Lung microvascular endothelial cell (primary cell): ENCODE measurements around the gene PNLIP. TPM values are rescaled to one million over a fixed set of nuclear protein-coding genes. Genes with fewer than 3 reads are reported as not detected.

Experiments used
- DNase-seq, 2 donors: peaks; one replicate each; pipeline versions ENCODE4 v3.0.0 to v3.0.0-alpha.2; 2010; ENCODE audit warnings: low read depth in 2 of 2
- total RNA-seq: library from RNA; depleted of rRNA; stranded (reverse); fragments of >200 nt; gene quantifications from 2 replicates; pipeline ENCODE4 v1.2.1, GENCODE V29; 2014

The PNLIP gene
- total RNA-seq, 1 donor from 2014 or later = not detected

GRCh38 chr10:116574797-116575196 is 29.1 kb downstream of the PNLIP start:
- DNase-seq = no peak

DNA sequence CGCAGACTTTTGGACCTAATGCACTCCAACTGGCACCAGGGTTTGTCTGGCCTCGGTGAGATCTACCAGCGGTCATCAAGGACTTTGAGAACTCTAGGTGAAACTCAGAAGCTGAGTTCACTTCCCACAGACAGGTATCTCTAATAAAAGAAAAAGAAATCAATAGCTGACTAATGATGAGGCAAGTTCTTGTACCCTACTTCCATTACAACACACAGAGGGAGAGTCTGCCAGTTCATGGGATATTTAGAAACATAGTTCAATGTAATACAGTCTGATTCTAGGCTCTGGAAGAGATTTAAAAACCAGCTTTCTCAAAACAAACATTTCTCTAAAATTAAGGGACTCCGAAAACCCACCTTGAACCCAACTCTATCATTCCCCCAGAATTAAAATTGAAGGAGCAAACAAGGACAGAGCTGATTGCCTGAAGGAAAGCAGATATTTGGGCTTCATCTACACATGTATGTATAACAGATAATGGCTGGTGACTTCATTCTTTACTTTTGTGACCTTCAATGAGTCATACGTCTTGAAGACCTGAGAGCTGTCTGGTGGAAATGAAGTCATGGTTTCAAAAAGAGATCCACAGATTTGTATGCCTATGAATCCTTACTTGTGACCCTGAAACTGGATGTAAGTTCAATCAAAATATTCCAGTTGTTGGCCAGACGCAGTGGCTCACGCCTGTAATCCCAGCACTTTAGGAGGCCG is 42.3 kb downstream of the PNLIP start:
- DNase-seq = no peak

- DNase-seq = no peak
Observed at GRCh38 chr10:116588995-116589394, 43.3 kb downstream of the PNLIP start.

- no peak for DNase-seq
Observed at GRCh38 chr10:116589926-116590325, 44.2 kb downstream of the PNLIP start.

GRCh38 chr10:116590590-116591444 is 45.1 kb downstream of the PNLIP start, which contains the start of gene PNLIPRP1:
Gene PNLIPRP1, plus strand, starts transcription at chr10:116590959. Its CDS starts 171 bp downstream, at chr10:116591130.
- no peak for DNase-seq

DNA sequence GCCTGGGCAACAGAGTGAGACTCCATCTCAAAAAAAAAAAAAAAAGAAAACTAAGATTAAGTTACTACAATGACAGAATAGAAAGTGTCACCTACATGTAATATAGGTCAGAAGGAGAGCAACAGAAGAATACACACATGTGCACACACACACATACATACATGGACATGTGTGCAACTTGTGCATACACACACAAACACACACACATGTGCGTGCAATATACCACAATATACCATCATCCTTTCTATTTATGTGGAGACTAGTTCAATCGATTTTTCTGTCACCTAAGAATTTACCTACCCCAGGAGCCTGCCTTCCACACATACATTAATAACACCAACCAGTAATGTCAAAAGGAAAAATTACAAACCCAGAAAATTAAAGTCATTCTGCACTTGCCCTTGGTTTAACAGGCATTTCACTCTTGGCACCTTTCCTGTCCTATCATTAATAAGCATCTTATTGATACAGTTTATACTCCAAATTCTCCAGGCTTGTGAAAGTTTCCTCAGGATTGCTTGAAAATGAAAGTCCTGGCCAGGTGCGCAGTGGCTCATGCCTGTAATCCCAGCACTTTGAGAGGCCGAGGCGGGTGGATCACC is 47.5 kb downstream of the PNLIP start:
- DNase-seq = no peak

- DNase-seq = no peak
Observed at GRCh38 chr10:116594525-116595035, 48.8 kb downstream of the PNLIP start.

DNA sequence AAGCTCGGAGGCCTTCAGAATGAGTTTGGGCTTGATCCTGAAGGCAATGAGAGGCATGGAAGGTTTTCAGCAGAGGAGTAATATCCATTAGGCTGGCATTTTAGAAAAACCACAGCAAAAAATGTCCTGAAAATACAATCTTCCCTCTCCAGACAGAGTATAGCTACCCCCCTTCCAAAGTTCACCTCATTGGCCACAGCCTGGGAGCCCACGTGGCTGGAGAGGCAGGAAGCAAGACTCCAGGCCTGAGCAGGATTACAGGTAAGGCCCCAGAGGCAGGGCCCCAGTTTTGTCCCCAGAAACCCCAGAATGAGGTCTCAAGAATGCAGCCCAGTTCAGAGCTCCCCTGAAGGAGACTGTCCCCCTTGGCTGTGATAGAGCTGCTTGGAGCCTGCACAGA is 50.3 kb downstream of the PNLIP start:
- DNase-seq = no peak

GRCh38 chr10:116597543-116597942 is 51.8 kb downstream of the PNLIP start:
- no peak for DNase-seq

- DNase-seq = no peak
Observed at GRCh38 chr10:116598329-116598728, 52.6 kb downstream of the PNLIP start.

GRCh38 chr10:116599991-116600390 is 54.3 kb downstream of the PNLIP start:
- DNase-seq = no peak

DNA sequence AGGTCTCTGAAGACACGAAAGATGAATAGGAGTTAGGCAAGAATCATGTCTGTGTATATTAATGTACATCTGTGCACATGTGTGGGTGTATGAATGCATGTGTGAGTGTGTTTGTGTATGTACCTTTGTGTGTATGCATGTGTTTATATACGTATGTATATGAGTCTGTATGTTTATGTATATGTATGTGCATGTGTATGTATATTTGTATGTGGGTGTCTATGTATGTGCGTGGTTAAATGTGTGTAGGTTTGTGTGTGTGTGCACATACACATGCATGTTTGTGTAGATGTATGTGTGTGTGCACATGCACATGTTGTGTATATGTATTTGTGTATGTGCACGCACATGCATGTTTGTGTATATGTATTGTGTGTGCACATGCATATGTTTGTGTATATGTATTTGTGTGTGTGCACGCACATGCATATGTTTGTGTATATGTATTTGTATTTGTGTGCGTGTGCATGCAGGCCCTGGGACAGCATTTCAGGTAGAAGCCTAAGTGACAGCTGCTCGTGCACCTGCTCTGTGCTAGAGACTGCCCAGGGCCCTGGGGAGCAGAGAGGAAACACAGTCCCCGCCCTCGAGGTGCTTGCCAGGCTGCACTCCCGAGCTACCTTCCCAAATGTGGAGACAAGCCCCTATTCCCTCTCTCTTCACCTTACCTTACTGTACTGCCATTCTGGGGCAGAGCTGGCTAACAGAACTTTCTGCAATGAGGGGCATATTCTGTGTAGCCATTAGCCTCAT is 57.1 kb downstream of the PNLIP start:
- no peak for DNase-seq

GRCh38 chr10:116606061-116606483 is 60.3 kb downstream of the PNLIP start:
- no peak for DNase-seq

DNA sequence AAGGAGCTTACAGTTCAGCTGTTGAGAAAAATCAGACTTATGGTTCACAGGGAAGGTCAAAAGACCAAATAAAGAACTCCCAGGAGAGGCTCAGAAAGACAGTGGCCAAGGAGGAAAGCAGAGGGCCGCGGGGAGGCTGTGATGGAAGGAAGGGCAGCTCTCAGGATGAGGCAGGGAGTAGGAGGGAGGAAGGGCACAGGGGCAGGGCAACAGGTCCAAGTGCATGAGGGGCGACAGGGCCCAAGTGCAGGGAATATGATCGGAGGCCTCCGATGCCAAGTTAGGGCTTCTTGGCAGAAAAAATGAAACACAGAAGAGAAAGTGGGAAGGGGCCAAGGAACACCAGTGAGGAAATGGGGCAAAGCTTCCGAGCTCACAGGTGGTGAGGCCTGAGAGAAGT is 61.6 kb downstream of the PNLIP start:
- DNase-seq = no peak

- DNase-seq = no peak
Observed at GRCh38 chr10:116608686-116609594, 63.2 kb downstream of the PNLIP start.

DNA sequence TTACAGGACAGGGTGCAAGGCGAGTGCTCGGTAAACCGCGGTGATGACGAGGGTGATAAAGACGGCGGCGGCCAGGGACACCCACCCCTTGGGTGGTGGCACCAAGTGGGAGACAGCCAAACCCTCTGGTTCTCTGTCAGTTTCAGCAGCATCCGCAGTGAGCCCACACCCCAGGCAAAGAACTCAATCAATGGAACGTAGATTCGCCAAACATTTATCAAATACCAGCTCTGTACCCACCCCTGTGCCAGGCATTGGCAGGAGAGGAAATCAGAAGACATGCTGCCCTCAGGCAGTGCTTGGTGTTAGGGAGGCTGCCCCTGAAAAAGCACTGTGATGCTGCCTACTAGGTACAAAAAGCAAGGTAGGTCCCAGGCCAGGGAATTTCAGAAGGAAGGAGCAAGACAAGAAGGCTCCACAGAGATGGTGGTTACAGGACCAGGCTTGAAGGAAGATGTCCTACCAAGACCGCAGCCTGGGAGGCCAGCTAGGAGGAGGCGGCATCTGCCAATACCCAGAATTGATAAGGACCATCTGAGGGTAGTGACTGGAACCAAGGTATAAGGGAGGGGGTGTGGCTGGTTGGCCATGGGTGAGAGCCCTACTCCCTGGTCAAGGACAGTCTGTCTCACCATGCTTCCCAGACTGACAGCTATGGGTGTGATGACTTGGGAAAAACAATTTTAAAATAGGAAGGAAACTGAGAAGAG is 64.9 kb downstream of the PNLIP start:
- DNase-seq = no peak

DNA sequence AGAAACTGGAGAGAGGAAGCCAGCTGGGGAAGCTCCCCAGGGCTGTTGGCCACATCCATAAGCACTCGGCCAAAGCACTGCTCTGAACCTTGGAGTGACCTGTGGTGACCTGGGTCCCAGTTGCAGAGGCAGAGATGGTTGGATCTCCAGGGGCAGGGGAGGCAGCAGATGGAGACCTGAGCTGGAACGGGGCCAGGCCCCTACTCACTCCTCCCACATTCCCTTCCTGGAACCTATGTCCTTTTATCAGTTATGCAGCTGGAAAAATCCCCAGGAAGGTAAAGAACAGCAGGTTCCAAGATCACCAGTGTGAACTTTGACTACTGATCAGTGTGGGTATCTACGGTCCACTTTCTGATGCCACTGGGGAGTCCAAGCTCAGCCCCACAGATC is 65.4 kb downstream of the PNLIP start:
- DNase-seq = no peak

DNA sequence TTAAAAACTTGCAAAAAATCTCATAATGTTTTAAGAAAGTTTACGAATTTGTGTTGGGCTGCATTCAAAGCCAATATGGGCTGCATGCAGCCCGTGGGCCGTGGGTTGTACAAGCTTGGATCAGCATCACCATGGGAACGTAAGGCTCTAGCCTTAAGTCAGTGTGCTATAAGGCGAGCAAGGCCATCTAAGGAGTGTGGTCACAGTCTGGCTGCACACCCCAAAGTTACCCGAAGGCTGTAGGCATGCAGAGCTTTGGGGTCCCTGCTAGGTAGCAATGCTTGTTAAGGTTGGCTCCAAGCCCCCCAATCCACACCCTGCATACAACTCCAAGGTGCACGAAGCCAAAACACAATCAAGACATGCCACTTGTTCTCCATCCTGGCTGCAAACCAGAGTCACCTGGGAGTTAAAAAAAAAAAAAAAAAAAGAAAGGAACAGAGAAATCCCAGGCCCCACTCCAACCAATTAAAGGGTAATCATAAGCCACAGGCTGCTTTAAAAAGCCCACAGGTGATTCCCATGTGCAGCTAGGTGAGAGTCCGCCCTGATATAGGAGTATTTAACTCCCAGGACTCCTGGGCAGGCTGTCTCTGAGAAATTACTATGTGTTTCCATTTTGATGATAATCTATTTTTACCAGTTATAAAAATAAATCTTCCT is 66.5 kb downstream of the PNLIP start:
- DNase-seq = no peak

DNA sequence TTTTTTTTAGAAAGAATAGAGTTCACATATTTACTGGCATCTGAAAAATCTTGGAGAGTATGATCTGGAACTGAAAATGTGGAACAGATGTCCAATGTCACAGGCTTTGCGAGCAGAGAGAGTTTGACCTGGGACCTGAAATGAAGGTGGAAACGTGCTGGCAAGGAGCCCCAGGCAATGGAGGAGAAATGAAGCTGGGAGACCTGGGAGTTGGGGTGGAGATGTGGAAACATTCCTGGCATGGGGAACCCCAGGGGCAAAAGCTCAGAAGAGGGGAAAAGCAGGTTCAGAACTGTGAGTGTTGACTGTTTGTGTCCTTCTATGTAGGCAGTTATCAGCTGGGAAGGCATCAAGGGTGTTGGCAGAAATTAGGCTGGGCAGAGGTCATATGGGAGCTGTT is 67.7 kb downstream of the PNLIP start:
- no peak for DNase-seq
